HEK293 (cell line): ENCODE measurements around the gene CPA5.

ENCODE experiments used
- CTCF ChIA-PET: fragments of 350-600 bp; formaldehyde crosslinking; extraction: SDS; loops from one replicate; lab custom pipeline; 2021; ENCODE audit warnings: antibody characterized with exemption; lab: Yijun Ruan, JAX
- POLR2A ChIA-PET: fragments of 300-600 bp; formaldehyde crosslinking; extraction: SDS; loops from one replicate; lab custom pipeline; 2020; ENCODE audit warnings: antibody characterized with exemption, inconsistent platforms; lab: Yijun Ruan, JAX
- H3K27ac ChIP-seq: fragments of 200-500 bp; sonication (Bioruptor generic); 2 replicates; pipeline ENCODE4 v1.5.1; 2014; ENCODE audit warnings: low read depth, low read length, control low read depth, inconsistent platforms; ENCODE audit errors: extremely low read depth
- H3K36me3 ChIP-seq, 2 experiments: fragments of 200-500 bp in 1 of 2; sonication (Bioruptor generic) in 1 of 2; 1 replicate in 1 of 2; 2 replicates in 1 of 2; pipeline ENCODE4 v1.5.1; 2014 to 2017; ENCODE audit warnings: inconsistent platforms in 2 of 2, low read length in 2 of 2; ENCODE audit not compliant: control insufficient read depth in 2 of 2, insufficient read depth in 1 of 2
- H3K4me1 ChIP-seq: fragments of 200-500 bp; sonication (Bioruptor generic); 2 replicates; pipeline ENCODE4 v1.5.1; 2014; ENCODE audit warnings: mild to moderate bottlenecking, low read length, inconsistent platforms; ENCODE audit not compliant: control insufficient read depth, insufficient read depth
- H3K4me3 ChIP-seq: 2 replicates; pipeline ENCODE4 v1.5.1; 2011; ENCODE audit warnings: low read depth, mild to moderate bottlenecking, control low read depth, low read length, moderate library complexity
- H3K9me3 ChIP-seq: fragments of 200-500 bp; sonication (Bioruptor generic); 2 replicates; pipeline ENCODE4 v1.5.1; 2014; ENCODE audit warnings: low read depth, low read length, inconsistent platforms; ENCODE audit not compliant: control insufficient read depth, insufficient read depth
- IKZF3 ChIP-seq: fragments of 450-650 bp; IDR thresholded peaks from 2 replicates; pipeline ENCODE4 v1.5.0; 2018; ENCODE audit warnings: missing biosample characterization, mild to moderate bottlenecking, missing genetic modification characterization, moderate library complexity
- REST ChIP-seq: fragments of 450-650 bp; formaldehyde crosslinking; IDR thresholded peaks from 2 replicates; pipeline ENCODE4 v1.5.1; 2016; ENCODE audit warnings: missing biosample characterization, missing genetic modification characterization
- SCRT1 ChIP-seq: fragments of 450-650 bp; formaldehyde crosslinking; IDR thresholded peaks from 2 replicates; pipeline ENCODE4 v1.5.1; 2016; ENCODE audit warnings: missing biosample characterization, missing genetic modification characterization, borderline replicate concordance
- YY1 ChIP-seq: fragments of 450-650 bp; formaldehyde crosslinking; IDR thresholded peaks from 2 replicates; pipeline ENCODE4 v1.5.1; 2018; ENCODE audit warnings: missing biosample characterization, missing genetic modification characterization
- ZBTB17 ChIP-seq: fragments of 450-650 bp; formaldehyde crosslinking; IDR thresholded peaks from 2 replicates; pipeline ENCODE4 v1.5.1; 2016; ENCODE audit warnings: missing biosample characterization, missing genetic modification characterization
- ZBTB48 ChIP-seq: fragments of 450-650 bp; formaldehyde crosslinking; IDR thresholded peaks from 2 replicates; pipeline ENCODE4 v1.5.1; 2016; ENCODE audit warnings: missing biosample characterization, missing genetic modification characterization
- ZFHX2 ChIP-seq: fragments of 450-650 bp; formaldehyde crosslinking; conservative IDR thresholded peaks from 2 replicates; pipeline ENCODE4 v1.5.1; 2016; ENCODE audit warnings: missing biosample characterization, missing genetic modification characterization
- ZFP3 ChIP-seq: fragments of 450-650 bp; formaldehyde crosslinking; IDR thresholded peaks from 2 replicates; pipeline ENCODE4 v1.5.1; 2016; ENCODE audit warnings: low read depth, missing biosample characterization, missing genetic modification characterization
- ZNF138 ChIP-seq: fragments of 450-650 bp; formaldehyde crosslinking; IDR thresholded peaks from 2 replicates; pipeline ENCODE4 v1.5.1; 2016; ENCODE audit warnings: missing biosample characterization, missing genetic modification characterization, borderline replicate concordance
- ZNF239 ChIP-seq: fragments of 450-650 bp; formaldehyde crosslinking; IDR thresholded peaks from 2 replicates; pipeline ENCODE4 v1.5.1; 2016; ENCODE audit warnings: missing biosample characterization, missing genetic modification characterization
- ZNF449 ChIP-seq: fragments of 450-650 bp; formaldehyde crosslinking; IDR thresholded peaks from 2 replicates; pipeline ENCODE4 v1.5.1; 2017; ENCODE audit warnings: missing biosample characterization, mild to moderate bottlenecking, missing genetic modification characterization, moderate library complexity
- ZNF549 ChIP-seq: fragments of 450-650 bp; IDR thresholded peaks from 2 replicates; pipeline ENCODE4 v1.5.1; 2018; ENCODE audit warnings: missing biosample characterization, missing genetic modification characterization, mild to moderate bottlenecking, inconsistent platforms, moderate library complexity
- ZNF580 ChIP-seq: fragments of 450-650 bp; formaldehyde crosslinking; IDR thresholded peaks from 2 replicates; pipeline ENCODE4 v1.5.1; 2016; ENCODE audit warnings: missing biosample characterization, missing genetic modification characterization
- ZNF585B ChIP-seq: fragments of 450-650 bp; formaldehyde crosslinking; IDR thresholded peaks from 2 replicates; pipeline ENCODE4 v1.5.1; 2016; ENCODE audit warnings: missing biosample characterization, missing genetic modification characterization
- ZNF621 ChIP-seq: fragments of 450-650 bp; formaldehyde crosslinking; IDR thresholded peaks from 2 replicates; pipeline ENCODE4 v1.5.1; 2017; ENCODE audit warnings: missing biosample characterization, missing genetic modification characterization
- ZNF623 ChIP-seq: fragments of 450-650 bp; formaldehyde crosslinking; IDR thresholded peaks from 2 replicates; pipeline ENCODE4 v1.5.1; 2016; ENCODE audit warnings: missing biosample characterization, missing genetic modification characterization
- ZNF624 ChIP-seq: fragments of 450-650 bp; formaldehyde crosslinking; IDR thresholded peaks from 2 replicates; pipeline ENCODE4 v1.5.1; 2017; ENCODE audit warnings: missing biosample characterization, missing genetic modification characterization
- ZNF785 ChIP-seq: fragments of 450-650 bp; formaldehyde crosslinking; IDR thresholded peaks from 2 replicates; pipeline ENCODE4 v1.5.1; 2016; ENCODE audit warnings: missing biosample characterization, missing genetic modification characterization
- TF ChIP-seq, protein P1 (sequence below): fragments of 450-650 bp; formaldehyde crosslinking; IDR thresholded peaks from 2 replicates; pipeline ENCODE4 v1.5.1; 2016; ENCODE audit warnings: missing biosample characterization, missing genetic modification characterization
- TF ChIP-seq, protein P2 (sequence below): fragments of 450-650 bp; formaldehyde crosslinking; IDR thresholded peaks from 2 replicates; pipeline ENCODE4 v1.5.0; 2017; ENCODE audit warnings: missing biosample characterization, missing genetic modification characterization, borderline replicate concordance

The CPA5 gene

DNA sequence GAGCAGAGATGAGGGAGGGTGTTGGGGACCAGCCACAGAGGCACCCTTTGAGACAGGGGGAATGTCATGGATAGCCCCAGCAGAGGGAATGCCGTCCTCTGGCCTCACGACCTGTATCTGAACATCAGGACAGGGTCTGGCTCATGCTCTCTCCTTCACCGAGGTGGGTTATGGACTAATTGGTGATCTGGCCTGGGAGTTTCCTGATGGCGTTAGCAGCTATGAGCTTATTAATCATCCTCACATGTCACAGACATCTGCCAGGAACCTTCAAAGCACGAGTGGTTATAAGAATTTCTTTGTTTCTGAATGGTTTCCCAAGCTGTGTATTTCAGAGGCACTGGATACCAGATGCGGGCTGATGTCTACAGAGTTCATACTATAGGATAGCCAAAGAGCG is 44.8 kb upstream of the CPA5 start:
- no peaks in the 10 kb centered on the region for H3K36me3 ChIP-seq
- H3K9me3 ChIP-seq, result no peaks in the 10 kb centered on the region
- H3K27ac ChIP-seq, result no peak overlapping the region
- TF ChIP-seq ZBTB17 (tag by site-specific recombination), result no peak
- TF ChIP-seq, protein P1, sequence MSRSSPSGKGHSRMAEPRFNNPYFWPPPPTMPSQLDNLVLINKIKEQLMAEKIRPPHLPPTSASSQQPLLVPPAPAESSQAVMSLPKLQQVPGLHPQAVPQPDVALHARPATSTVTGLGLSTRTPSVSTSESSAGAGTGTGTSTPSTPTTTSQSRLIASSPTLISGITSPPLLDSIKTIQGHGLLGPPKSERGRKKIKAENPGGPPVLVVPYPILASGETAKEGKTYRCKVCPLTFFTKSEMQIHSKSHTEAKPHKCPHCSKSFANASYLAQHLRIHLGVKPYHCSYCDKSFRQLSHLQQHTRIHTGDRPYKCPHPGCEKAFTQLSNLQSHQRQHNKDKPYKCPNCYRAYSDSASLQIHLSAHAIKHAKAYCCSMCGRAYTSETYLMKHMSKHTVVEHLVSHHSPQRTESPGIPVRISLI, result no peak
- TF ChIP-seq SCRT1 (tag by site-specific recombination), result no peak
- no peak for TF ChIP-seq ZNF449
- no peak for TF ChIP-seq ZBTB48 (tag by site-specific recombination)
- TF ChIP-seq ZNF585B (tag by site-specific recombination), result no peak
- TF ChIP-seq IKZF3, result no peak
- TF ChIP-seq ZFP3 (tag by site-specific recombination), result no peak
- no peak for TF ChIP-seq ZNF549 (tag by site-specific recombination)
- TF ChIP-seq YY1 (tag by site-specific recombination), result no peak
- TF ChIP-seq ZNF239 (tag by site-specific recombination), result no peak
- TF ChIP-seq ZNF580, result no peak
- no peak for TF ChIP-seq ZFHX2 (tag by site-specific recombination)
- no peak for TF ChIP-seq REST (tag by site-specific recombination)
- TF ChIP-seq, protein P2, sequence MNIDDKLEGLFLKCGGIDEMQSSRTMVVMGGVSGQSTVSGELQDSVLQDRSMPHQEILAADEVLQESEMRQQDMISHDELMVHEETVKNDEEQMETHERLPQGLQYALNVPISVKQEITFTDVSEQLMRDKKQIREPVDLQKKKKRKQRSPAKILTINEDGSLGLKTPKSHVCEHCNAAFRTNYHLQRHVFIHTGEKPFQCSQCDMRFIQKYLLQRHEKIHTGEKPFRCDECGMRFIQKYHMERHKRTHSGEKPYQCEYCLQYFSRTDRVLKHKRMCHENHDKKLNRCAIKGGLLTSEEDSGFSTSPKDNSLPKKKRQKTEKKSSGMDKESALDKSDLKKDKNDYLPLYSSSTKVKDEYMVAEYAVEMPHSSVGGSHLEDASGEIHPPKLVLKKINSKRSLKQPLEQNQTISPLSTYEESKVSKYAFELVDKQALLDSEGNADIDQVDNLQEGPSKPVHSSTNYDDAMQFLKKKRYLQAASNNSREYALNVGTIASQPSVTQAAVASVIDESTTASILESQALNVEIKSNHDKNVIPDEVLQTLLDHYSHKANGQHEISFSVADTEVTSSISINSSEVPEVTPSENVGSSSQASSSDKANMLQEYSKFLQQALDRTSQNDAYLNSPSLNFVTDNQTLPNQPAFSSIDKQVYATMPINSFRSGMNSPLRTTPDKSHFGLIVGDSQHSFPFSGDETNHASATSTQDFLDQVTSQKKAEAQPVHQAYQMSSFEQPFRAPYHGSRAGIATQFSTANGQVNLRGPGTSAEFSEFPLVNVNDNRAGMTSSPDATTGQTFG, result no peak
- no peak for TF ChIP-seq ZNF624 (tag by site-specific recombination)
- TF ChIP-seq ZNF621 (tag by site-specific recombination), result no peak
- TF ChIP-seq ZNF623 (tag by site-specific recombination), result no peak
- TF ChIP-seq ZNF138 (tag by site-specific recombination), result no peak
- TF ChIP-seq ZNF785 (tag by site-specific recombination), result no peak
- ChIA-PET POLR2A (no interaction called here), CTCF (interaction anchor here (0.7 kb wide), 1 partner anchor 532 kb away, joined by 3 read pairs; no protein-coding TSS in a partner anchor)
- H3K4me3 ChIP-seq, result no peak overlapping the region
- H3K4me1 ChIP-seq, result no peaks in the 10 kb centered on the region
